Liver (tissue), 3 donors: ENCODE measurements around the gene REEP3.

ENCODE experiments used
- RAD21 ChIP-seq, 2 donors: IDR thresholded peaks; 2 replicates each; pipeline ENCODE4 v1.6.1; 2016; ENCODE audit warnings: antibody characterized with exemption in 2 of 2, mild to moderate bottlenecking in 2 of 2
- TAF1 ChIP-seq: conservative IDR thresholded peaks from 2 replicates; pipeline ENCODE4 v1.6.1; 2016; ENCODE audit warnings: antibody characterized with exemption, mild to moderate bottlenecking
- TF ChIP-seq, protein P1 (sequence below): fragments of 150-350 bp; IDR thresholded peaks from 2 replicates; pipeline ENCODE4 v1.5.1; 2017; ENCODE audit warnings: improper control_type of control experiment, low read depth, low read length; ENCODE audit not compliant: missing input control
- TF ChIP-seq, protein P2 (sequence below): IDR thresholded peaks from 2 replicates; pipeline ENCODE4 v1.6.1; 2016; ENCODE audit warnings: antibody characterized with exemption, mild to moderate bottlenecking
- donor health status: healthy.
- donor health status: healthy.

DNA sequence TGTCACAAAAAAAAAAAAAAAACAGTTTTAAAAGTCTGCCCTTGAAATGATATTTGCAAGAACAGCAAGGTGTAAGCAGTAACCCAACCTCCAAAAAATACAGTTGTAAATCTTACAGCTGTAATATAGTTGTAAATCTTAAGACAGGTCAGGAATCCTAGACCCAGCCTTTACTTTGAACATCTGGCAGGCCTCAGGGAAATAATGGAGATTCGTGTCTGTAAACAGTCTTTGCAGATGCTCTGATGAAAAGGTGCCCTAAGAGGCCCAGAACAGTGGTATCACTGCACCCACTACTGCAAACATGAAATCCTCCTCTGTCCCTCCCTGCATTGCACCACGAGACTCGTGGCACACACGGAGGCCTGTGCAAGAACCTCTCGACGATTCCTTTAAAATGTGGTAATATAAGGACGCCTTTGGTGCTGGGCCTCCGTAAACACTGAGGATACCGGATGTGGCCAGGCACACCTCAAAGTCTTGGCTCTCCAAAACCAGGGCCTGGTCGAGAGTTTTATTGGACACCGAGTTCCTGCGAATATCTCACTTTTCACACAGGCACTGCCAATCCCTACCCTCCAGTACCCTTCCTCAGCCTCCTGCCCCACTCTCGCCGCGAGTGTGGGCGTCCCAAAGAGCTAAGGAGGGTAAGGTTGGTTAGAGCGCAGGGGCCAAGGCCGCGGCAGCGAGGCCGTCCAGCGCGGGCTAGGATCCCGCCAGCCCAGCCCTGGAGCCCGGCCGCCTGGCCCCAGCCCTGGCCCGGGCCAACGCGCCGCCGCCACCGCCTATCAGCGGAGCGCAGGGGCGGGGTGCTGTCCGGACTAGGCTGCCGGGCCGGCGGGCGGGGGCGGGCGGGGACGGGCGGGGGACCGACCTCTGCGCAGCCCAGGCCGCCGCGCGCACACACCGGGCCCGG lies at the start of gene REEP3:
- TF ChIP-seq TAF1 (no peak), RAD21 (IDR thresholded peaks at IDR 0.05) (peak in 1 of 2 donors; percentile 5)
- TF ChIP-seq, protein P1, sequence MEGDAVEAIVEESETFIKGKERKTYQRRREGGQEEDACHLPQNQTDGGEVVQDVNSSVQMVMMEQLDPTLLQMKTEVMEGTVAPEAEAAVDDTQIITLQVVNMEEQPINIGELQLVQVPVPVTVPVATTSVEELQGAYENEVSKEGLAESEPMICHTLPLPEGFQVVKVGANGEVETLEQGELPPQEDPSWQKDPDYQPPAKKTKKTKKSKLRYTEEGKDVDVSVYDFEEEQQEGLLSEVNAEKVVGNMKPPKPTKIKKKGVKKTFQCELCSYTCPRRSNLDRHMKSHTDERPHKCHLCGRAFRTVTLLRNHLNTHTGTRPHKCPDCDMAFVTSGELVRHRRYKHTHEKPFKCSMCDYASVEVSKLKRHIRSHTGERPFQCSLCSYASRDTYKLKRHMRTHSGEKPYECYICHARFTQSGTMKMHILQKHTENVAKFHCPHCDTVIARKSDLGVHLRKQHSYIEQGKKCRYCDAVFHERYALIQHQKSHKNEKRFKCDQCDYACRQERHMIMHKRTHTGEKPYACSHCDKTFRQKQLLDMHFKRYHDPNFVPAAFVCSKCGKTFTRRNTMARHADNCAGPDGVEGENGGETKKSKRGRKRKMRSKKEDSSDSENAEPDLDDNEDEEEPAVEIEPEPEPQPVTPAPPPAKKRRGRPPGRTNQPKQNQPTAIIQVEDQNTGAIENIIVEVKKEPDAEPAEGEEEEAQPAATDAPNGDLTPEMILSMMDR = no peak
- TF ChIP-seq, protein P2, sequence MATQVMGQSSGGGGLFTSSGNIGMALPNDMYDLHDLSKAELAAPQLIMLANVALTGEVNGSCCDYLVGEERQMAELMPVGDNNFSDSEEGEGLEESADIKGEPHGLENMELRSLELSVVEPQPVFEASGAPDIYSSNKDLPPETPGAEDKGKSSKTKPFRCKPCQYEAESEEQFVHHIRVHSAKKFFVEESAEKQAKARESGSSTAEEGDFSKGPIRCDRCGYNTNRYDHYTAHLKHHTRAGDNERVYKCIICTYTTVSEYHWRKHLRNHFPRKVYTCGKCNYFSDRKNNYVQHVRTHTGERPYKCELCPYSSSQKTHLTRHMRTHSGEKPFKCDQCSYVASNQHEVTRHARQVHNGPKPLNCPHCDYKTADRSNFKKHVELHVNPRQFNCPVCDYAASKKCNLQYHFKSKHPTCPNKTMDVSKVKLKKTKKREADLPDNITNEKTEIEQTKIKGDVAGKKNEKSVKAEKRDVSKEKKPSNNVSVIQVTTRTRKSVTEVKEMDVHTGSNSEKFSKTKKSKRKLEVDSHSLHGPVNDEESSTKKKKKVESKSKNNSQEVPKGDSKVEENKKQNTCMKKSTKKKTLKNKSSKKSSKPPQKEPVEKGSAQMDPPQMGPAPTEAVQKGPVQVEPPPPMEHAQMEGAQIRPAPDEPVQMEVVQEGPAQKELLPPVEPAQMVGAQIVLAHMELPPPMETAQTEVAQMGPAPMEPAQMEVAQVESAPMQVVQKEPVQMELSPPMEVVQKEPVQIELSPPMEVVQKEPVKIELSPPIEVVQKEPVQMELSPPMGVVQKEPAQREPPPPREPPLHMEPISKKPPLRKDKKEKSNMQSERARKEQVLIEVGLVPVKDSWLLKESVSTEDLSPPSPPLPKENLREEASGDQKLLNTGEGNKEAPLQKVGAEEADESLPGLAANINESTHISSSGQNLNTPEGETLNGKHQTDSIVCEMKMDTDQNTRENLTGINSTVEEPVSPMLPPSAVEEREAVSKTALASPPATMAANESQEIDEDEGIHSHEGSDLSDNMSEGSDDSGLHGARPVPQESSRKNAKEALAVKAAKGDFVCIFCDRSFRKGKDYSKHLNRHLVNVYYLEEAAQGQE = no peak
